ENCODE measurements around the gene RCAN2.

Gene RCAN2

DNA sequence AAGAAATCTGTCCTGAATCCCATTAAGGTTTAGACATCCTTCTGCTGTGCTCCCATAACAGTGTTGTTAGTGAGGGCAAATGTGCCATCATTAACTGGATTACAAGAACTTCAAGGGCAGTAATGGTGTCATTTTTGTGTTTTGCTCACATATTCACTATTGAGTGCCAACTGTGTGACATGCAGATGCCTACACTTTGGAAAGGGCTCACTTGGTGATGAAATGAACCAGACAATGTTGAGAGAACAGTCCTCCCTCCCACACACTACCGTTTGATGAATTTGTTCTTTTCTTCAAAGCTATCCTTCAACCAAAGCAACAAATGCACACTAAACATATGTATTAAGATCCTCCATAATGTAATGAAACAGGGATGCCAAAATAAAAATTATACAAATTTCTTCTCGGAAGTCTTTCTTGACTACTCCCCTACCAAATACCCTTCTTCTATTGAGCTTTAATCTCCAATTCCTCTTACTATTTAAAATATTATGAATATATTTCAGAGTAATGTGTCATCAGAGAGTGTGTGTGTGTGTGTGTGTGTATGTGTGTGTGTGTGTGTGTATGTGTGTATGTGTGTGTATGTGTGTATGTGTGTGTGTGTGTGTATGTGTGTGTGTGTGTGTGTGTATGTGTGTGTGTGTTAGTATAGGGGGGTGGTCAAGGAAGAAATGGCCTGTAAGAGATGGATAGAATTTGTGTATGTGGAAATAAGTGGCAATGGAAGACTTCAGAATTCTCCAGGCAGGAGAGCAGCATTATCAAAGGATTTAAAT is 228.1 kb downstream of the RCAN2 start:
- no peaks in the 10 kb centered on the region for H3K9me3 ChIP-seq
- no peaks in the 10 kb centered on the region for H3K27me3 ChIP-seq (ENCODE audit: low read depth)
- H3K4me1 ChIP-seq: no peaks in the 10 kb centered on the region
- H3K36me3 ChIP-seq (replicated peaks): no peaks in the 10 kb centered on the region
- in situ Hi-C loops (cut with MboI; ENCODE audit: low sequenced_read_pairs): no loop called here
- H3K4me3 ChIP-seq: no peak overlapping the region
- DNase-seq (ENCODE audit: low spot score in 2 of 2): no peak

DNA sequence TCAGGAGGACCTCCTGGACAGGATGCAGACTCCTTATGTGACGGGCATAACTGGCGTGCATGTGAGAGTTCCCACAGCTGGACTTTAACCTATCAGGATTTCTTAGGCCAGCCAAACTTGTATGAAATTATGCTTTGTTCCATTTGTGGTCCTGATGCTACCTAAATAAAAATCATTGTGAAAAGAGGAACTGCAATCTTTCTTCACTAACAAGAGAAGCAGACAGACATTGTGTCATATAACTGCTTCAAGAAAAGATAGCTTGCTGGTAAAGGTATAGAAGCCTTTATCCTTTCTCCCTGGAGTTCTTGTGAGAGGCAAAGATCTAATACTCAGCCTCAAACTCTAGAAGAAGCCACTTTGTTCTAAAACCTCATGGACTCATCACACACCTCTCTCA is 233.0 kb downstream of the RCAN2 start:
- no peak overlapping the region for H3K4me3 ChIP-seq
- no peaks in the 10 kb centered on the region for H3K4me1 ChIP-seq
- DNase-seq (ENCODE audit: low spot score in 2 of 2): no peak
- H3K9me3 ChIP-seq: no peaks in the 10 kb centered on the region
- in situ Hi-C loops (cut with MboI; ENCODE audit: low sequenced_read_pairs): no loop called here
- no peaks in the 10 kb centered on the region for H3K36me3 ChIP-seq (replicated peaks)
- no peaks in the 10 kb centered on the region for H3K27me3 ChIP-seq (ENCODE audit: low read depth)

- in situ Hi-C loops (cut with MboI; ENCODE audit: low sequenced_read_pairs): no loop called here
- no peaks in the 10 kb centered on the region for H3K4me1 ChIP-seq
- no peaks in the 10 kb centered on the region for H3K36me3 ChIP-seq (replicated peaks)
- H3K27me3 ChIP-seq (ENCODE audit: low read depth): no peaks in the 10 kb centered on the region
- no peak for DNase-seq (ENCODE audit: low spot score in 2 of 2)
- no peak overlapping the region for H3K4me3 ChIP-seq
- no peaks in the 10 kb centered on the region for H3K9me3 ChIP-seq
These were observed 235.7 kb downstream of the RCAN2 start for GRCh38 chr6:46255528-46255927.

DNA sequence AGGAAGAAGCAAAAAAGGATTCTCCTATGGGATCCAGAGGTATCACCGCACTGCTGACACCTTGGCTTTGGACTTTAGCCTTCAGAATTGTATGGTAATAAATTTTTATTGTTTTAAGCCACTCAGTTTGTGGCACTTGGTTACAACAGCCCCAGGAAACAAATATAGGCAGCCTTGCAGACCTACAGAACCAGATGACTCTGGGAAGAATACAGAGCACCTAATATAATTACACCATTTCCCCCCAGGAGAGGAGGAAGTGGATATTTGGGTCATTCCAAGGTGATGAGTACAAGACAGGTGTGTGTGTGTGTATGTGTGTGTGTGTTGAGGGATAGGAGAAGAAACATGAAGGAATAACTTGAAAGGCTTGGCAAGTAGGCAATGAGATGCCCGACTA is 236.3 kb downstream of the RCAN2 start:
- no peaks in the 10 kb centered on the region for H3K36me3 ChIP-seq (replicated peaks)
- no peak overlapping the region for H3K4me3 ChIP-seq
- H3K9me3 ChIP-seq: no peaks in the 10 kb centered on the region
- no peaks in the 10 kb centered on the region for H3K4me1 ChIP-seq
- in situ Hi-C loops (cut with MboI; ENCODE audit: low sequenced_read_pairs): no loop called here
- H3K27me3 ChIP-seq (ENCODE audit: low read depth): no peaks in the 10 kb centered on the region; the same call in 1 of the 2 replicates
- no peak for DNase-seq (ENCODE audit: low spot score in 2 of 2)

- Histone ChIP-seq H3K4me3 (no peak overlapping the region), H3K9me3 (no peaks in the 10 kb centered on the region), H3K27me3 (ENCODE audit: low read depth) (no peaks in the 10 kb centered on the region; the same call in 1 of the 2 replicates), H3K4me1 (no peaks in the 10 kb centered on the region), H3K36me3 (replicated peaks) (no peaks in the 10 kb centered on the region)
- no peak for DNase-seq (ENCODE audit: low spot score in 2 of 2)
- in situ Hi-C loops (cut with MboI; ENCODE audit: low sequenced_read_pairs): no loop called here
These were observed 236.9 kb downstream of the RCAN2 start for GRCh38 chr6:46254331-46254730.

- DNase-seq (ENCODE audit: low spot score in 2 of 2): no peak
- Histone ChIP-seq H3K4me3 (no peak overlapping the region), H3K27me3 (ENCODE audit: low read depth) (no peaks in the 10 kb centered on the region; the same call in 1 of the 2 replicates), H3K9me3 (no peaks in the 10 kb centered on the region), H3K4me1 (no peaks in the 10 kb centered on the region), H3K36me3 (replicated peaks) (no peaks in the 10 kb centered on the region)
- in situ Hi-C loops (cut with MboI; ENCODE audit: low sequenced_read_pairs): no loop called here
These were observed 239.5 kb downstream of the RCAN2 start for GRCh38 chr6:46251583-46252339.

- Histone ChIP-seq H3K4me3 (no peak overlapping the region), H3K36me3 (replicated peaks) (no peaks in the 10 kb centered on the region), H3K9me3 (no peaks in the 10 kb centered on the region), H3K4me1 (no peaks in the 10 kb centered on the region), H3K27me3 (ENCODE audit: low read depth) (no peaks in the 10 kb centered on the region; the same call in 1 of the 2 replicates)
- in situ Hi-C loops (cut with MboI; ENCODE audit: low sequenced_read_pairs): no loop called here
- no peak for DNase-seq (ENCODE audit: low spot score in 2 of 2)
These were observed 243.1 kb downstream of the RCAN2 start for GRCh38 chr6:46248143-46248542.

GRCh38 chr6:46246727-46247126 is 244.5 kb downstream of the RCAN2 start:
- Histone ChIP-seq H3K4me1 (no peaks in the 10 kb centered on the region), H3K4me3 (no peak overlapping the region), H3K9me3 (no peaks in the 10 kb centered on the region), H3K36me3 (replicated peaks) (no peaks in the 10 kb centered on the region), H3K27me3 (ENCODE audit: low read depth) (no peaks in the 10 kb centered on the region; the same call in 1 of the 2 replicates)
- in situ Hi-C loops (cut with MboI; ENCODE audit: low sequenced_read_pairs): no loop called here
- DNase-seq (ENCODE audit: low spot score in 2 of 2): no peak

DNA sequence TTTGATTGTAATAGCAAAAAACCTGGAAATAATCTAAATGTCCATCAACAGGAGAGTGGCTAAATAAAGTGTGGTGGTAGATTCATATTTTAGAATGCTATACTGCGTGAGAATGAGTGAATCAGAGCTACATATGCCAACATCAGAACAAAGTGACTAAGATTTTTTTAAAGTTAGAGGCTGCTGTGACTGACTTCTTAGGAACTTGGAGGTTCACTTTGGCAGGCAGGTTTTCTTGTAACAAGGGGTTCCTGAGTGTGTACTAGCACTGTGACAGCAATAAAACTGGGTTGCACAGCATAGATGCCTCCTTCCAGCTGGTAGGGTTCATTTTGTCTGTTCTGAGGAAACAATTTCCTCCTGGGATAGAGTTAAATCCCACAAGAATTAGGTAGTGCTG is 245.2 kb downstream of the RCAN2 start:
- no peak overlapping the region for H3K4me3 ChIP-seq
- in situ Hi-C loops (cut with MboI; ENCODE audit: low sequenced_read_pairs): no loop called here
- no peaks in the 10 kb centered on the region; the same call in 1 of the 2 replicates for H3K27me3 ChIP-seq (ENCODE audit: low read depth)
- no peaks in the 10 kb centered on the region for H3K9me3 ChIP-seq
- no peaks in the 10 kb centered on the region for H3K4me1 ChIP-seq
- no peak for DNase-seq (ENCODE audit: low spot score in 2 of 2)
- H3K36me3 ChIP-seq (replicated peaks): no peaks in the 10 kb centered on the region

DNA sequence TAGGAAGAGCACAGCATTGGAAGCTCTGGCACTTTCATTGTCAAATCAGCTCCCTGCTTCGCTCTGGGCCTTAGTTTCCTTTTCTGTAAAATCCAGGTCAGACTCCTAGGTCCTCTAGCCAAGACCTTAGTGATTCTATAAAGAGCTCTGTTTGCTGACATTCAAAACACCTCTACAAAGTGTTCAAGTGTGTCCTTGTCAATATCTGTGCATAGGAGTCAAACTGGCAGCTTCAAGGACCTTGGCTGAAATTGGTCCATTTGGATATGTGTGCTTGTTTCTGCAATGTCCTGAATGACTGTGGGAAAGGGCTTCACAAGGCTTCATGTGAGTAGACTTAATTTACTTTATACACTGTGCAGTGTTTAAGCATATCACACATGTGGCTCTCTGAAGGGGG is 246.6 kb downstream of the RCAN2 start:
- in situ Hi-C loops (cut with MboI; ENCODE audit: low sequenced_read_pairs): no loop called here
- no peaks in the 10 kb centered on the region for H3K4me1 ChIP-seq
- H3K9me3 ChIP-seq: no peaks in the 10 kb centered on the region
- no peak overlapping the region for H3K4me3 ChIP-seq
- no peaks in the 10 kb centered on the region for H3K36me3 ChIP-seq (replicated peaks)
- DNase-seq (ENCODE audit: low spot score in 2 of 2): no peak
- H3K27me3 ChIP-seq (ENCODE audit: low read depth): no peaks in the 10 kb centered on the region; the same call in 1 of the 2 replicates

- Histone ChIP-seq H3K27me3 (ENCODE audit: low read depth) (no peaks in the 10 kb centered on the region; the same call in 1 of the 2 replicates), H3K4me1 (no peaks in the 10 kb centered on the region), H3K4me3 (no peak overlapping the region), H3K9me3 (no peaks in the 10 kb centered on the region), H3K36me3 (replicated peaks) (no peaks in the 10 kb centered on the region)
- DNase-seq (ENCODE audit: low spot score in 2 of 2): no peak
- in situ Hi-C loops (cut with MboI; ENCODE audit: low sequenced_read_pairs): no loop called here
These were observed 247.5 kb downstream of the RCAN2 start for GRCh38 chr6:46243754-46244153.

- DNase-seq (ENCODE audit: low spot score in 2 of 2): no peak
- in situ Hi-C loops (cut with MboI; ENCODE audit: low sequenced_read_pairs): no loop called here
- H3K36me3 ChIP-seq (replicated peaks): no peaks in the 10 kb centered on the region
These were observed 248.3 kb downstream of the RCAN2 start for GRCh38 chr6:46242921-46243320.

DNA sequence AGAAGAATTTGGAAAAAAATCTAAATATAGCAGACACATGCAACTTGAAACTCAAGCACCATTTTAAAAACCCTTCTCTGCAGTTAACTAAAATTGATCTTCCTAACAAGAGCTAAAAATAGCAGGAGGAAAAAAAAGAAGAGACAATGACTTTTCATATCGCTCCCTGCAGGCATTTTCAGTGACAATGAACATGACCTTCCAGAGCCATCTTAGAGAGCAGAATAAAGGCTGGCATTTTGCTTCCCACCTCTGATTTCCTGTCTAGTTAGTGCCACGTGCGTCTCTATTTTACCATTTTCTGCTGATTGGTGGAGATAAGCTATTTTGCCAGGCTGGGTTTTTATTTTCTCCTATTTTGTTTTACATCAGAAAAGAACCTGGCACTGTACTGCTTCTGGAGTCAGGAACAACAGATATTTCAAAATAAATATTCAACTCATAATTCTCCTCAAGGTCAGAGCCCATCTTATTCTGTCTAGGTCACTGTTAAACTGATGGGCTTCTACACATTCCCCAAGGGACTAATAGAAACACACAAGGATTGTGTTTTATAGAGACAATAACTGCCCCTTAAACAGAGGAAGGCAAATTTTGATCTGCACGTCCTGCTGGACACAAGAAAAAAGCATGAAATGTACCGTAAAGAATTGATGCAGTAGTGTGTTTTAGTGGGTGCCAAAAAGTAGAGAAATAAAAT is 250.2 kb downstream of the RCAN2 start:
- in situ Hi-C loops (cut with MboI; ENCODE audit: low sequenced_read_pairs): no loop called here
- DNase-seq (ENCODE audit: low spot score in 2 of 2): no peak
- no peaks in the 10 kb centered on the region for H3K9me3 ChIP-seq
- H3K4me3 ChIP-seq: no peak overlapping the region
- no peaks in the 10 kb centered on the region for H3K4me1 ChIP-seq
- no peaks in the 10 kb centered on the region for H3K36me3 ChIP-seq (replicated peaks)
- no peaks in the 10 kb centered on the region for H3K27me3 ChIP-seq (ENCODE audit: low read depth)

More at GRCh38 chr6:46242921-46243320, 248.3 kb downstream of the RCAN2 start:
- Histone ChIP-seq H3K9me3 (no peaks in the 10 kb centered on the region), H3K4me3 (no peak overlapping the region), H3K4me1 (no peaks in the 10 kb centered on the region), H3K27me3 (ENCODE audit: low read depth) (no peaks in the 10 kb centered on the region; the same call in 1 of the 2 replicates)

DNA sequence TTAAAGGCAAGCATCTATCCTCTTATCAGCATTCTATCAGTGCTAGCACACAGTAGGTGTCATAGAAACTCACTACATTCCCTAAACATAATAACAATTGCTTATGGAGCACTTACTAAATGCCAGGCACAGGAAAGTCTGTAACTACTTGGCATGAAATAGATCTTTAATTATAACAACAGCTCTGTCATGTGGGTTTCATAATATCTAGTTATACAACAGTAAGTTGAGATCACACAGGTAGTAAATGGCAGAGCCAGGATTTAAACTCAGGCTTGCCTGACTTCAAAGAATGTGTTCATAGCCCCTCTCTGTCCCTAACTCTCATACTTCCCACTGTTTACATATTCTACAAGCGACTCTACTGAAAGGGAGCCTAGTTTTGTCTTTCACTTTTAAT is 254.5 kb downstream of the RCAN2 start:
- no peaks in the 10 kb centered on the region for H3K9me3 ChIP-seq
- no peaks in the 10 kb centered on the region for H3K36me3 ChIP-seq (replicated peaks)
- no peak for DNase-seq (ENCODE audit: low spot score in 2 of 2)
- no peaks in the 10 kb centered on the region for H3K4me1 ChIP-seq
- in situ Hi-C loops (cut with MboI; ENCODE audit: low sequenced_read_pairs): no loop called here
- no peaks in the 10 kb centered on the region for H3K27me3 ChIP-seq (ENCODE audit: low read depth)
- H3K4me3 ChIP-seq: no peak overlapping the region
